OCI-LY7 (cell line): ENCODE measurements around the gene IGSF10. TPM values are rescaled to one million over a fixed set of nuclear protein-coding genes. Genes with fewer than 3 reads are reported as not detected.

Source experiments
- BruUV-seq: library from RNA; stranded (reverse); fragments of 400-500 nt; replicated peaks from 2 replicates; lab custom pipeline; 2021; lab: Mats Ljungman, UMichigan
- CTCF ChIA-PET: fragments of 300-600 bp; sonication (Branson Sonifier 250); formaldehyde crosslinking; loops from one replicate; lab custom pipeline; 2022; ENCODE audit warnings: antibody characterized with exemption; ENCODE audit not compliant: unreplicated experiment; lab: Charles Lee
- POLR2A ChIA-PET: fragments of 300-600 bp; sonication (Branson Sonifier 250); formaldehyde crosslinking; loops from one replicate; lab custom pipeline; 2022; ENCODE audit warnings: antibody characterized with exemption; lab: Charles Lee
- DNase-seq: peaks from one replicate; pipeline ENCODE4 v3.0.0-alpha.2; 2015; ENCODE audit warnings: low spot score
- H2AFZ ChIP-seq: fragments of 200-600 bp; sonication (generic), shearing (Covaris generic); 2 replicates; pipeline ENCODE4 v1.6.1; 2014; ENCODE audit warnings: mild to moderate bottlenecking, antibody characterized with exemption, low read length, moderate library complexity
- H3K27ac ChIP-seq: fragments of 200-600 bp; sonication (generic); 2 replicates; pipeline ENCODE4 v1.5.1; 2014; ENCODE audit warnings: mixed run types, low read depth, mild to moderate bottlenecking, moderate library complexity, low read length, inconsistent platforms; ENCODE audit not compliant: poor library complexity, severe bottlenecking
- H3K36me3 ChIP-seq: fragments of 200-600 bp; sonication (generic); 2 replicates; pipeline ENCODE4 v1.6.1; 2014; ENCODE audit warnings: mild to moderate bottlenecking, antibody characterized with exemption, low read length, moderate library complexity, mixed read lengths; ENCODE audit not compliant: insufficient read depth
- H3K4me1 ChIP-seq: fragments of 200-600 bp; sonication (generic); 2 replicates; pipeline ENCODE4 v1.5.1; 2014; ENCODE audit warnings: mild to moderate bottlenecking, low read length; ENCODE audit not compliant: insufficient read depth, poor library complexity, severe bottlenecking
- H3K4me2 ChIP-seq: fragments of 200-600 bp; sonication (generic); 2 replicates; pipeline ENCODE4 v1.6.1; 2014; ENCODE audit warnings: mild to moderate bottlenecking, low read length
- H3K4me3 ChIP-seq: fragments of 200-600 bp; sonication (generic); 2 replicates; pipeline ENCODE4 v1.5.1; 2014; ENCODE audit warnings: mild to moderate bottlenecking, low read depth, low read length; ENCODE audit not compliant: poor library complexity, severe bottlenecking
- H3K79me2 ChIP-seq: fragments of 200-600 bp; sonication (generic); 2 replicates; pipeline ENCODE4 v1.6.1; 2016; ENCODE audit warnings: low read depth, mild to moderate bottlenecking, low read length, moderate library complexity, mixed read lengths; ENCODE audit not compliant: insufficient read depth
- H3K9me2 ChIP-seq: fragments of 200-600 bp; sonication (generic); 2 replicates; pipeline ENCODE4 v1.6.1; 2016; ENCODE audit warnings: mild to moderate bottlenecking, low read length, mixed read lengths; ENCODE audit not compliant: insufficient read depth
- H3K9me3 ChIP-seq: fragments of 200-600 bp; sonication (generic); 2 replicates; pipeline ENCODE4 v1.6.1; 2014; ENCODE audit warnings: mild to moderate bottlenecking, mixed run types, low read length, mixed read lengths
- H4K20me1 ChIP-seq: fragments of 200-600 bp; sonication (generic); 2 replicates; pipeline ENCODE4 v1.6.1; 2014; ENCODE audit warnings: mild to moderate bottlenecking, antibody characterized with exemption, low read length, moderate library complexity, mixed read lengths; ENCODE audit not compliant: insufficient read depth
- EZH2phosphoT487 ChIP-seq: fragments of 200-600 bp; sonication (generic); IDR thresholded peaks from 2 replicates; pipeline ENCODE4 v1.6.1; 2018; ENCODE audit warnings: low read depth, borderline replicate concordance, mild to moderate bottlenecking, mixed run types, antibody characterized with exemption, low read length, moderate library complexity, mixed read lengths
- intact Hi-C: fragments of 100-400 bp; cut with micrococcal nuclease; formaldehyde crosslinking; loops from one replicate; pipeline ENCODE4 v1.10.0; 2022; ENCODE audit not compliant: unreplicated experiment
- total RNA-seq, 2 experiments: library from RNA; depleted of rRNA in 1 of 2; stranded (reverse); fragments of >200 nt in 1 of 2; shearing (Covaris generic) in 1 of 2; gene quantifications; 2 replicates each; pipeline ENCODE4 v1.2.3, GENCODE V29; 2014 to 2022
- TF ChIP-seq, protein P1 (sequence below): fragments of 200-600 bp; sonication (generic); conservative IDR thresholded peaks from 2 replicates; pipeline ENCODE4 v1.5.1; 2014; ENCODE audit warnings: mild to moderate bottlenecking, antibody characterized with exemption, low read length, moderate library complexity, mixed read lengths

IGSF10 gene
- total RNA-seq, 2 experiments from 2014 or later: not detected

- Histone ChIP-seq H3K27ac (no peak overlapping the region), H3K9me3 (no peaks in the 10 kb centered on the region), H3K79me2 (no peaks in the 10 kb centered on the region), H3K9me2 (no peaks in the 10 kb centered on the region), H2AFZ (no peak overlapping the region), H3K4me3 (no peak overlapping the region), H4K20me1 (no peaks in the 10 kb centered on the region), H3K36me3 (no peaks in the 10 kb centered on the region), H3K4me2 (no peak overlapping the region), H3K4me1 (no peaks in the 10 kb centered on the region)
- intact Hi-C loops: no loop called here
- ChIA-PET POLR2A (no interaction called here), CTCF (no interaction called here)
- DNase-seq: no peak
- BruUV-seq: no TSS peak
- TF ChIP-seq, protein P1, sequence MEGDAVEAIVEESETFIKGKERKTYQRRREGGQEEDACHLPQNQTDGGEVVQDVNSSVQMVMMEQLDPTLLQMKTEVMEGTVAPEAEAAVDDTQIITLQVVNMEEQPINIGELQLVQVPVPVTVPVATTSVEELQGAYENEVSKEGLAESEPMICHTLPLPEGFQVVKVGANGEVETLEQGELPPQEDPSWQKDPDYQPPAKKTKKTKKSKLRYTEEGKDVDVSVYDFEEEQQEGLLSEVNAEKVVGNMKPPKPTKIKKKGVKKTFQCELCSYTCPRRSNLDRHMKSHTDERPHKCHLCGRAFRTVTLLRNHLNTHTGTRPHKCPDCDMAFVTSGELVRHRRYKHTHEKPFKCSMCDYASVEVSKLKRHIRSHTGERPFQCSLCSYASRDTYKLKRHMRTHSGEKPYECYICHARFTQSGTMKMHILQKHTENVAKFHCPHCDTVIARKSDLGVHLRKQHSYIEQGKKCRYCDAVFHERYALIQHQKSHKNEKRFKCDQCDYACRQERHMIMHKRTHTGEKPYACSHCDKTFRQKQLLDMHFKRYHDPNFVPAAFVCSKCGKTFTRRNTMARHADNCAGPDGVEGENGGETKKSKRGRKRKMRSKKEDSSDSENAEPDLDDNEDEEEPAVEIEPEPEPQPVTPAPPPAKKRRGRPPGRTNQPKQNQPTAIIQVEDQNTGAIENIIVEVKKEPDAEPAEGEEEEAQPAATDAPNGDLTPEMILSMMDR: no peak
- no peak for TF ChIP-seq EZH2phosphoT487
Observed at GRCh38 chr3:151445273-151446001, 15.4 kb downstream of the IGSF10 start.

DNA sequence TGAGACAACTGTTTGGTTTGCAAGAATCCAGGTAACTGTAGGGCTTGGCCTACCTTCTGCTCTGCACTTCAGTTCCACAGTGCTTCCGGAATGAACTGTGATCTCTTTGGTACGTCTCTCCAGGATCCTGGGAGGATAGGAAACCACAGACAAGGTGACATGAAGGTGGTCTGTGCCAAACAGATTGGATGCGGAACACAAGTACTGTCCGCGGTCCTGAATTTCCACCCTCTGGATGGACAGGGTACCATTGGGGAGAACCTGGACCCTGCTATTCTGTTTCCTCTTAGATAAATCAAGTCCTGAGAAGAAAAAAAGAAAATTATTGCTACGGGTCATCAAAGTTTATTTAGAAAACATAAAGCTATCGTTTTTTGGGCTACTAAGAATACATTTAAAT, 17.3 kb downstream of the IGSF10 start:
- no peaks in the 10 kb centered on the region for H3K36me3 ChIP-seq
- H3K4me1 ChIP-seq: no peaks in the 10 kb centered on the region
- TF ChIP-seq EZH2phosphoT487: no peak
- TF ChIP-seq, protein P1: no peak
- H3K27ac ChIP-seq: no peak overlapping the region
- POLR2A ChIA-PET: interaction anchor here (0.7 to 1.0 kb wide), 2 partner anchors 10 to 17 kb away, joined by 3 read pairs; no protein-coding TSS in a partner anchor
- H3K9me2 ChIP-seq: no peaks in the 10 kb centered on the region
- intact Hi-C loops: no loop called here
- BruUV-seq: no TSS peak
- H3K4me2 ChIP-seq: no peak overlapping the region
- H3K9me3 ChIP-seq: no peaks in the 10 kb centered on the region
- no peak overlapping the region for H2AFZ ChIP-seq
- DNase-seq: no peak
- no peaks in the 10 kb centered on the region for H4K20me1 ChIP-seq
- CTCF ChIA-PET: no interaction called here
- no peaks in the 10 kb centered on the region for H3K79me2 ChIP-seq
- H3K4me3 ChIP-seq: no peak overlapping the region

DNA sequence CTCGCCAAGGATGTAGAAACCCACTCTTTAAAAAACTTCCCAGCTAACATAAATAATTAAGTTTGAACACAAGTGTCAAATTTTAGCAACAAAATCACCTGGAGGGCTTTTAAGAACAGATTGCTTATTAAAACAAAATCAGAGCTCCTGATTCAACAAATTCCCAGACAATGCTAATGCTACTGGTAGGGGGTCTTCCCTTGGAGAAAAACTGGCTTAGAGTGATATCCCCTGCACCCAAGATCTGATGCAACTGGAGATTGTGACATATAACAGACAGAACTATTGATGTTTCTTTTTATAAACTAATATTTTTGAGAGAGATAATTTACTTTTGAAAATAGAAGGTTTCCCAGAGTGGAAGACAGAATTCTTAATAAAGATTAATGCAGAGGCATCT, 19.9 kb downstream of the IGSF10 start:
- Histone ChIP-seq H3K79me2 (no peaks in the 10 kb centered on the region), H4K20me1 (no peaks in the 10 kb centered on the region), H3K4me1 (no peaks in the 10 kb centered on the region), H3K36me3 (no peaks in the 10 kb centered on the region), H3K4me3 (no peak overlapping the region), H3K27ac (no peak overlapping the region), H3K9me2 (no peaks in the 10 kb centered on the region), H3K9me3 (no peaks in the 10 kb centered on the region), H2AFZ (no peak overlapping the region), H3K4me2 (no peak overlapping the region)
- DNase-seq: no peak
- BruUV-seq: no TSS peak
- CTCF ChIA-PET: no interaction called here
- POLR2A ChIA-PET: interaction anchor here (0.9 kb wide), 1 partner anchor 18 kb away, joined by 3 read pairs; no protein-coding TSS in a partner anchor
- TF ChIP-seq, protein P1: no peak
- no peak for TF ChIP-seq EZH2phosphoT487
- intact Hi-C loops: no loop called here
